Stomach (tissue), 4 donors: ENCODE results near the gene MATN4.

Experiments used
- CTCF ChIP-seq, 7 experiments: fragments of 450-650 bp in 4 of 7; fragments of 200-600 bp in 3 of 7; sonication (generic) in 3 of 7; IDR thresholded peaks; one replicate each; pipeline ENCODE4 v1.5.1; 2016 to 2019; ENCODE audit warnings: antibody characterized with exemption in 7 of 7, control low read depth in 2 of 7, mild to moderate bottlenecking in 1 of 7
- EP300 ChIP-seq: sonication (generic); formaldehyde crosslinking; IDR thresholded peaks from one replicate; pipeline ENCODE4 v1.6.1; 2017; ENCODE audit warnings: antibody characterized with exemption
- POLR2A ChIP-seq, 4 donors: fragments of 450-650 bp; IDR thresholded peaks; one replicate each; pipeline ENCODE4 v1.6.1; 2016; ENCODE audit warnings: antibody characterized with exemption in 4 of 4, control low read depth in 2 of 4, mild to moderate bottlenecking in 1 of 4, moderate library complexity in 1 of 4
- POLR2AphosphoS5 ChIP-seq, 3 donors: sonication (generic); formaldehyde crosslinking; IDR thresholded peaks; one replicate each; pipeline ENCODE4 v1.6.1; 2016; ENCODE audit warnings: antibody characterized with exemption in 3 of 3

DNA sequence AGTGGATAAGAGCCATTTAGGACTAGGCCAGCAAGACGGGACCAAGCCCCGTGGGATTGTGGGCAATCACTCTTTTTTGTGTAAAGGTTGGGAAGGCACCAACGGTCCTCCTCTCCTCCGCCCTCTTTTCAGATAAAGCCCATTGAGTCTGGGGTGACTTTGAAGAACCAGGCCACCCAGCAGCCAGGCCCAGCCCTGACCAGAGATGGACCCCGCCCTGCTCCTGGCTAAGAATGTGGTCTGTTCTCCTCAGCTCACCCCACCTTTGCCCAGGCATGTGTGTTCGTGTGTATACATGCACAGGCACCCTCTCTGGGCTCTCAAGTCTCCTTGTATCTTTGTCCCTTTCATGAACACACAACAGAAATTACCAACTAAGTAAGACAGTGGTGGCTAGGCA, 31.0 kb upstream of the MATN4 start:
- TF ChIP-seq CTCF (IDR thresholded peaks at IDR 0.05): no peak
- TF ChIP-seq POLR2A (IDR thresholded peaks at IDR 0.05): no peak
- no peak for TF ChIP-seq EP300
- peak in 1 of 3 donors; percentile 21 for TF ChIP-seq POLR2AphosphoS5 (IDR thresholded peaks at IDR 0.05)
